Measurements from ENCODE around the gene MASP1.
"Not testable (repeated sequence)": the region's sequence is repeated elsewhere in the genome, so short reads cannot be mapped to it uniquely, and the experiment has no call there.

The MASP1 gene

DNA sequence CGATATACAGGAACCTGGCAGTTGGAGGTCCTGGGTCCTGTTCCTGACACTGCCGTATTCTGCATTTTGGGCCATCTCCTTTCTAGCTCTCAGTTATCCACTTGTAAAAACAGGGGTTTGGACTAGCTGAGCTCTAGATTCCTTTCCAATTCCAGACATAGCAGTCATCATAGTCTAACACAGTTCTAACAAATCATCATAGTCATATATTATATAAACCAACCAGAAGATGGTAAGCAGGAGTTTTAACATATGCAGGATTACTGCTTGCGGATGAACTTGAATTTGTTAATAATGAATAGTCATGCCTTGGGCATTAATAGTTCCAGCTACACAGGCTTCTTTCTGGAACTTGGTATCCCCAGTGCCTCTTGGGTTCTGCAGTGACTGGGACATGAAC lies 26.6 kb downstream of the MASP1 start:
- DNase-seq = no peak

DNA sequence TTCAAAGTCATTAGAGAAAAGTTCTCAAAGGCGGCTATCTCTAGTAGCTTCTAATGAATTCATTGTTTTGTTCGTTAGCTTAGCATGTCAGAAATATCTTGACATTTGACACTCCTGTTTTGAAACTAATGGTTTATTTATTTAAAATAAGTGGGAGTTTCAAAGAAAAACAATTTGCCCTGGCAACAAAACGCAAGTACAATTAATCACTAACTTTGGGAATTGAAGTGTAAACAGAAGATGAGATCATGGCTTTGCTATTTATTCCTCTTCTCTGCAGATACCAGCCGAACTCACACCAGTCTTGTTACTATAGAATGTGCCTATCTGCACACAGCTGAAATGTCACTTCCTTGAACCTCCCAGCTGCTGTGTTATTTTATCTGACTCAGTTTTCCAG lies 27.5 kb downstream of the MASP1 start:
- DNase-seq = no peak

DNA sequence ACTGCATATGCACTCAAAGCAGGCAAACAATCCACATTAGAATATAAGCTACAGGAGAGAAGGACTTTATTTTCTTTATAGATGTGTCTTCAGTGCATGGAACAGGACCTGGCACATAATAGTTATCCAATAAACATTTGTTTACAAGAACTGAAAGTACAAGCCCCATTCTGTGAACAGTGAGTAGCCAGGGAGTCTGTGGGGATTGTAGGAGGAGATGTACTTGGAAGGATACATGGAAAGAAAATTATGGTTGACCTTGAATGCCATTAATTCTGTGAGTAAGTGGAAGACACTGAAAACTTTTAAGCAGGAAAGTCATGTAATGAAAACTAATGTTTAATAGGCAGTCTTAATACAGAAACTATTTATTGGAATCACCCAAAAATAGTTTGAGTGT lies 28.3 kb downstream of the MASP1 start:
- no peak for DNase-seq

DNA sequence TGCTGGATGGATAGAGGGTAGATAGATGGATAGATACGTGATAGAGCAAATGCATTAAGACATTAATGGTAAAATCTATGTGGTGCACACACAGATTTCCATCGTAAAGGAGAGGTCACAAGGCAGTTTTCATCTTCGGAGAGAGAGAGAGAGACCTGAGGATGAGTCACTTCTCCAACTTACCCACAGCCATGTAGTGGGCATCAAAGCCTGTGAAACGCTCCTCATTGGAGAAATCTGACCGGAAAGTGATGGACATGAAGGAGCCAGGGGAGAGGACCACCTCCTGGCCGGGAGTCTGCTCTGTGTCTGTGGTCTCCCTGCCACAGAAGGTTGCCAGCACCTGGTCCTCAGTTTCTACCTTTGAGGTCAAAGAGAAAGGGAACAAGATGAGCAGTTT lies 29.2 kb downstream of the MASP1 start:
- no peak for DNase-seq

DNA sequence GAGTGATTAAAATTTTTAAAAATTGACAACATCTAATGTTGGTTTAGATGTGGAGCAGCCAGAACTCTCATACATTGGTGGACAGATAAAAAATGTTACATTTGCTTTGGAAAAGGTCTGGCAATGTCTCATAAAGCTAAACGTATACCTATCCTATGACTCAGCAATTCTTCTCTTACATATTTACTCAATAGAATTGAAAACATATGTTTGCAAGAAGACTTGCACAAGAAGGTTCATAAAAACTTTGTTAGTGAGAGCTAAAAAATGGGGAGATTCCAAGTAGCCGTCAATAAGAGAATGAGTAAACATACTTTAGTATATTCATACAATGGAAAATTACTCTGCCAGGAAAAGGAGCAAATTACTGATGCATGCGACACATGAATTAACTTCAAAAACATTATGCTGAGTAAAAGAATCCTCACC lies 30.0 kb downstream of the MASP1 start:
- DNase-seq = no peak

GRCh38 chr3:187259171-187259570 lies 32.4 kb downstream of the MASP1 start:
- DNase-seq = no peak

DNA sequence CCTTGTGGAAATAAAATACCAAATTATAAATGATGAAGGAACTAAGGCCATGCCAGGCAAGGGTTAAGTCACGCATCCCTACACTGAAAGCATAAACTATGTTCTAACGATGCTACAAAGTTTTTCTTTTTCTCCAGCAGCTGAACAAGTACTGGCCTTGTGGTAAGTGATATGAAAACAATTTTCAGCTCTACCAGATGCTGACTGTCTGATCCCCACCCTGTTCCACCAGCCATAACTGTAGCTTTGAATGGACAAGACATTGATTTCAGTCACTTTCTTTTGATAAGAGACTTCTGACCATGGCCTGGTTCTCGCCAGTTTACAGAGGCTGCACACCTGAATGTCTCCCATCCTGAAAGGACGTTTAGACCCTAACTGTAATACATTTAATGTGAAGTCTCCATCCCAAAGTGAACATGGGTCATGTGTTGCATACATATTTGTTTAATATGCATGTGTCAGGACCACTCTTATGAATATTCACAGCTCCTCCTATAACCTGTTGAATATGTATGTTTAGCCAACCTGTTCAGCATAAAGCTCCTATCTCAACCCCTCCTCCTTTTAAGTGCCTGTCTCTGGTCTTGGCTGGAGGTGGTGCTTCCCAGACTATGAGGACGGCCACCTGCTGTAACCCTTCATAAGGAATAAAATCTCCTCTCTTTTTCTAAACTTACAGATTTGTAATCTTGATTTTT lies 33.4 kb downstream of the MASP1 start:
- no peak for DNase-seq

DNA sequence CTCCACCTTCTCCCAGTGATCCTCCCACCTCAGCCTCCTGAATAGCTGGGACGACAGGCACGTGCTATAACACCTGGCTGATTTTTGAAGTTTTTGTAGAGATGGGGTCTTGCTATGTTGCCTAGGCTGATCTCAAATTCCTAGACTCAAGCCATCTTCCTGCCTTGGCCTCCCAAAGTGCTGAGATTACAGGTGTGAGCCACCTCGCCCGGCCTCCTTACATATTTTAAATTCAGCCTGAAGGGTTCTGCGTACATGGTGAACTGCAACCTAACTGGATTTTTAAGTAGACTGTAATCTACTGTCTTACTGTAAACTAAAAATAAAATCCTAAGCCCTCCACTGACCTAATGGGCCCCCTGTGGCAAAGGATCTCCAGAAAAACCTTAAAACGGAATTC lies 34.1 kb downstream of the MASP1 start:
- DNase-seq = no peak

GRCh38 chr3:187256051-187256616 lies 35.4 kb downstream of the MASP1 start:
- DNase-seq = no peak

GRCh38 chr3:187255314-187255713 lies 36.2 kb downstream of the MASP1 start:
- no peak for DNase-seq

DNA sequence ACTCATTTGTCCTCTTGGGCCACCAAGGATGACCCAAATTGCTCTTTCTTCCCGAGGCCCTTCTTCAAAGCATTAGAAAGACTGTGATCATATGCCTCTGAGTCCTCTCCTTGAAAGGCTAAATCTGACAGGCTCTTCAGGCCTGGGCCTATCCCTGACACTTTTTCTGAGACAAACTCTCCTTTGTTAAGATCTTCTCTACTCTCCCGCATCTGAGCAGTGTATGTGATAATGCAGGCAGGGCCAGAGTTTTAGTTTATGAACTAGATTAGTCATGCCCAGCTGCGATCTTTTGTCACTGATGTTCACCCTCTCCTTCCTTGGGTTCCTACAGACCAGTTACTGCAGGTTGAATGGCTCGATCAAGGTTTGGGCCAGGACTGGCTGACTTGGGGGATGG lies 39.2 kb downstream of the MASP1 start:
- DNase-seq = no peak

DNA sequence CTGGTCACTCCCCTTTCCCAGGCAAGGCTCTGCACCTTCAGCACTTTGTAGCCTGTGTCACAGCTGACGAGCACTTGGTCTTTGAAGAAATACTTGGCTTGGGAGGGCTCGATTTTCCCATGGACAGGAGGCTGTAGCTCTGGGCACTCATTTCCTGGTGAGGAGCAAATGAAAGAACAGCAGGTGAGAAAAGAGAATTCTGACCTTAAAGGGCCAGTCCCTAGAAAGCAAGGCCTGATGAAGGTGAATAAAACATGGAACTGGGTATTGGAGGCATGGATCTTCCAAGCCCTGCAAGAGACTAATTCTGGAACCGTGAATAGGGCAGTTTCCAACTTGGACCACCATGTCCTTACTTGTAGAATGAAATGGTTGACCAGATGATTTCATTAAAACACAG lies 39.9 kb downstream of the MASP1 start:
- no peak for DNase-seq

- DNase-seq = peak in 1 of 6 experiments; percentile 14
Observed at GRCh38 chr3:187247398-187247797, 44.1 kb downstream of the MASP1 start.

GRCh38 chr3:187243933-187244524 lies 47.5 kb downstream of the MASP1 start:
- DNase-seq = no peak

DNA sequence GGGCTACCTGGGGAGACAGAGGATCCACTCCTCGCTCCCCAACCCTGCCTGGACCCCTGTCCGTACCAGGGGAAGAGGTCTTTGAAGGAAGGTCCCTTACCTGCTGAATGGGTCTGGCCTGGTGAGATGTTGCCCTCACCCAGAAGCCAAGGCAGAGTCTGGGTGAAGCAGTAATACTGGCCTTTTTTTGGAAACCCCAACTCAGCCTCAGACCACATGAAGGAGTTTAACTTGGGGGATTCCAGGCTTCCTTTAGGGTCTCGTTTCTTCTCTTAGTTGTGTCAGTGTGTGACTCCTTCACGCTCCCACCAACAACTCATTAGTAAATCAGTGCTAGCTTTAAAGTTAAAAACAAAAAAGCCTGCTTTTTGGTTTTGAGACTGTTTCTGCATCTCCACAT lies 48.6 kb downstream of the MASP1 start:
- no peak for DNase-seq

GRCh38 chr3:187242435-187242834 lies 49.1 kb downstream of the MASP1 start:
- no peak for DNase-seq

GRCh38 chr3:187238835-187239234 lies 52.7 kb downstream of the MASP1 start:
- DNase-seq = not testable (repeated sequence)

DNA sequence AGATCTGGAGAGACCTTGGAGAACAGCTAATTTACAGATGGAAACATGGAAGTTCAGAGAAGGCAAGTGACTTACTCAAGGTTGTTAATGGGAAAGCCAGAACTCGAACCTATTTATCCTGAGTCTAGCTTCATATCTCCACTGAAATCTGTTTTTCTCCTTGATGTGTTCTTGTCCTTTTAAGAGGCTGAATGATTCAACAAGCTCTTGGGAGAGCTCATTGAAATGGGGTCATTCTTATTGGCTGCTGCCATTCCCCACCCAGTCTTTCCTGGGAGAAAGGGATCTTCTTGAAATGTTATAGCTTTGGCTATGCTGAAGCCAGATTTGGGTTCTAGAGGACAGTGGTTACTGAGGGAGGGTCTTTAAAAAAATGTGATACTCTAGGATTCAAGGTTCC lies 53.3 kb downstream of the MASP1 start:
- no peak for DNase-seq

DNA sequence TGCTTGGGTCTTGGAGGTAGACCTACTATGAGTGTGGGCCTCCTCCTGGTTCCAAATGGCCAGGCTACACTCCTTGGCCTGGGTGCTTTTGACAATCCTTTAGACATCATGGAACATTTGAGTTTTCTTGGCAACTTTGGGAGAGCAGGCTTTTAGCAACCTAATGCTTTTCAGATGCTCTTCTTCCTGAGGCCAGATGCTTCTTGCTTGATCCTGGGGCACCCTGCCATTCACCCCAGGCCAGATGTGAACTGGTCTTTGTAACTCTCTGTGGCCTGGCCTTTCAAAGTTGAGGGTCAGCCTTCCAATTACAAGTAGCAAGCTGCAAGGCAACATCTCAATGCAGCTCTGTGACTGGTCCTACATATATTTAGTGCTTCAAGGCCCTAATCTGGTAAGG lies 53.8 kb downstream of the MASP1 start:
- no peak for DNase-seq

DNA sequence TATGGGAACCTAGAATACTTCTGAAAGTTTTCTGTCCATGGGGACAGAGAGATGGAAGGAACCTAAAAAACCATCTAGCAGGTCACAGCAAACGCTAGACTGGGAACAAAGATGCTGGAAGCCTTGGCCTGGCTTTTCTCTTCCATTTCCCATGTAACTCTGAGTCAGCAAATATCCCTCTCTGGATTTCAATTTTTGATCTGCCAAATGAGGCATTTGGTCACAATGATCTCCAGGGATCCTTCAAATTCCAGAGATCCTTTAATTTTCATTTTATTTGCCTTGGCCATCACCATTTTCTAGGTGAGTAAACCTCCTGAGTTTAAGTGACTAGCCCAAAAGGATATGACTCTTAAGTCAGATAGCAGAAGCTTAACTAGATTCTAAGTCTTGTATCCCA lies 54.6 kb downstream of the MASP1 start:
- no peak for DNase-seq

- DNase-seq = no peak
Observed at GRCh38 chr3:187230011-187230410, 61.5 kb downstream of the MASP1 start.

DNA sequence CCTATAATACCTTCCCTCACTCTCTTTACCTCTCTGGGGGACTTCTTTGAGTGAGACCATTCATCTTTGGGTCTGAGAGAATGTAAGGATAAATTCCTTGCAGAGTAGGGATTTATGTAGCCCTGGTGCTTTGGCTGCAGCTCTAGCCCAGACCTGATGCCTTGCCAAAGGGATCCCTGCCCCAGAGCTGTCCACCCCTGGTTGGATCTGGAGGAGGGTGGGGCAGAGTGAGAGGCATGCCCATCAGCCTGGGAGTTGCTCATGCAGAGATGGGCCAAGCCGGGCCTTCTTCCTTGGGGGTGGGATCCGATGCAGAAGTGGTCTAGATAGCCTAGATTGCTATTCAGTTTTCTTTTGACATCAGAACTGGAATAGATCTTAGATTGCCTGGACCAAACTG lies 62.8 kb downstream of the MASP1 start:
- no peak for DNase-seq

DNA sequence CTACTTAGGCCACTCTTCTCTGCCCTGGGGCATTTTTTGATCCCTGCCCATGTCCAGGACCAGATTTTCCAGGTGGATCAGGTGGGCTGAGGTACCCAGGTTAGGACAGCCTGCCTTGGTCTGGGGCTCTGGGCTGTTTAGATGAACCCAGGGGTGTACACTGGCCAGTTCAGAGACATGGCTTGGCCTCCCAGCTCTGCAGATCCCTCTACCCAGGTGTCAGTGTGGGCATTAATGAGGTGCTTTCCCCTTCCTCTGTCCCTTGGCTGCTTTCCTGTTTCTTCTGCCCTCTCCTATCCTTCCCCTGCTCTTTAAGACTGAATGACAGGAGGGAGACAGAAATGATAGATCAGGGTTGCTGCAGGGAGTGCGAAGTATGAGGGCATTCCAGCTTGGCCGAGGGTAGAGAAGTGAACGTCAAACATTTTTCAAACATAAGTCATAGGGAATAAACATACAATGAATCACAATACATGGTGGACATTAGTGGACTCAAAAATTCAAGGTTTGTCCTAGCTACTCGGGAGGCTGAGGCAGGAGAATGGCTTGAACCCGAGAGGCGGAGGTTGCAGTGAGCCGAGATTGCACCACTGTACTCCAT lies 63.8 kb downstream of the MASP1 start:
- no peak for DNase-seq

DNA sequence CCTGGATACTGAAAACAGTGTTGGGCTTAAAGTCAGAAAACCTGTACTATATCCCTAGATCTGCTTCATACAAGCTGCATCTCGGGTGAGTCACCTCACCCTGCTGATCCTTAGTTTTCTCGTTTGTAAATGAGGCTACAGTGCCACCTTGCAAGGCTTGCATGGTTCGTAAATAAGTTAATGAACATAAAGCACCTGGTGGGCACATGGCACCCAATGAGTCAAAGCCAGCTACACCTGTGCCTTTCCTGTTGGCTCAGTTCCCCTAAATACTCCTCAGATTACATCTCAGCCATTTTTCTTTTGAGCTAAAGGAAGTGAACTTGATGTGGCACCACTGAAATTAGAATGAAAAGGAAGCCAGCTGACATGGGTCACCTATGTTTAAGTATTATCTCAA lies 67.7 kb downstream of the MASP1 start:
- DNase-seq = no peak
